Measurements from ENCODE around the gene C10orf95.

C10orf95 gene

DNA sequence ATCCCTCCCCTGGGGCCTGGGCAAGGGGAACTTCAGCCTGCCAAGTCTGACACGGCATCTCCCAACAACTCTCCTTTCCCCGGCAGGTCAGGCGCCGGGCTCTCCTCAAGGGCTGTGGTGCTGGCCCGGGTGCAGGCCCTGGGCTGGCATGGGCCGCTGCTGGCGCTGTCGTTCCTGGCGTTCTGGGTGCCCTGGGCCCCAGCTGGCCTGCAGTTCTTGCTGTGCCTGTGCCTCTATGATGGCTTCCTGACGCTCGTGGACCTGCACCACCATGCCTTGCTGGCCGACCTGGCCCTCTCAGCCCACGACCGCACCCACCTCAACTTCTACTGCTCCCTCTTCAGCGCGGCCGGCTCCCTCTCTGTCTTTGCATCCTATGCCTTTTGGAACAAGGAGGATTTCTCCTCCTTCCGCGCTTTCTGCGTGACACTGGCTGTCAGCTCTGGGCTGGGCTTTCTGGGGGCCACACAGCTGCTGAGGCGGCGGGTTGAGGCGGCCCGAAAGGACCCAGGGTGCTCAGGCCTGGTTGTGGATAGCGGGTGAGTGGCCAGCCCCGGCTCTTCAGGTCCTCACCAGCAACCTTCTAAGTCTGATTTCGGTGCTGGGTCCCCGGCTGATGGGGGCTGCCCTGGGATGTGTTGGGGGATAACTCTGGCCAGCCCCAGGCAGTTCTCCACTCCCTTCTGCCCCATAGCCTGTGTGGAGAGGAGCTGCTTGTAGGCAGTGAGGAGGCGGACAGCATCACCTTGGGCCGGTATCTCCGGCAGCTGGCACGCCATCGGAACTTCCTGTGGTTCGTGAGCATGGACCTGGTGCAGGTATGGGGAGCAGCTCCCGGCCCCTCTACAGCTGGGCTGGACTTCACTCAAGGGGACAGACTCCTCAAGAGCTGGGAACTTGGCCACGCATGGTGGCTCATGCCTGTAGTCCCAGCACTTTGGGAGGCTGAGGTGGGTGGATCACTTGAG is 19.5 kb upstream of the C10orf95 start:
- no peak for DNase-seq
- H3K27ac ChIP-seq: no peak overlapping the region
- H3K4me3 ChIP-seq (ENCODE audit: low read depth, low read length): no peak overlapping the region
- H3K36me3 ChIP-seq (replicated peaks): no peaks in the 10 kb centered on the region
- in situ Hi-C loops (cut with HindIII; ENCODE audit: low pct_ligation_motif_present, low sequenced_read_pairs): no loop called here
- H3K27me3 ChIP-seq (replicated peaks): no peaks in the 10 kb centered on the region
- TF ChIP-seq, protein P1, sequence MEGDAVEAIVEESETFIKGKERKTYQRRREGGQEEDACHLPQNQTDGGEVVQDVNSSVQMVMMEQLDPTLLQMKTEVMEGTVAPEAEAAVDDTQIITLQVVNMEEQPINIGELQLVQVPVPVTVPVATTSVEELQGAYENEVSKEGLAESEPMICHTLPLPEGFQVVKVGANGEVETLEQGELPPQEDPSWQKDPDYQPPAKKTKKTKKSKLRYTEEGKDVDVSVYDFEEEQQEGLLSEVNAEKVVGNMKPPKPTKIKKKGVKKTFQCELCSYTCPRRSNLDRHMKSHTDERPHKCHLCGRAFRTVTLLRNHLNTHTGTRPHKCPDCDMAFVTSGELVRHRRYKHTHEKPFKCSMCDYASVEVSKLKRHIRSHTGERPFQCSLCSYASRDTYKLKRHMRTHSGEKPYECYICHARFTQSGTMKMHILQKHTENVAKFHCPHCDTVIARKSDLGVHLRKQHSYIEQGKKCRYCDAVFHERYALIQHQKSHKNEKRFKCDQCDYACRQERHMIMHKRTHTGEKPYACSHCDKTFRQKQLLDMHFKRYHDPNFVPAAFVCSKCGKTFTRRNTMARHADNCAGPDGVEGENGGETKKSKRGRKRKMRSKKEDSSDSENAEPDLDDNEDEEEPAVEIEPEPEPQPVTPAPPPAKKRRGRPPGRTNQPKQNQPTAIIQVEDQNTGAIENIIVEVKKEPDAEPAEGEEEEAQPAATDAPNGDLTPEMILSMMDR (IDR thresholded peaks at IDR 0.05; ENCODE audit: low read depth, low read length, missing control alignments): no peak

DNA sequence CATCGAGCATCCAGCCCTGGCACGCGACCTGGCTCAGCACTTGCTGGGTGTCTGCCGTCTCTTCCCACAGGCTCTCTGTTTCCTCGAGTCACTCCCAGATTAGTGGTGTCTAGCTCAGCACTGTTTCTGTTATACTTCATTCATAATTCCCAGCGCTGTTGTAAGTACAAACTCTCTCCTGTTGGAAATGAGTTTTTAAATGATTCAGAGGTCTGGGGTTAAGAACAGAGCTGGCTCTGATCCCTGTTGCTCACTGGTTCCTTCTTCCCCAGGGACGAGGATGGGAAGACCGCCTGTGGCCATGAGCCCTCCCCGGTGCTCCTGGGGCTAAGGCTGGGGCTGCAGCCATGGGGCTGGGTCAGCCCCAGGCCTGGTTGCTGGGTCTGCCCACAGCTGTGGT is 17.3 kb upstream of the C10orf95 start:
- H3K36me3 ChIP-seq (replicated peaks): no peaks in the 10 kb centered on the region
- no peak overlapping the region for H3K27ac ChIP-seq
- H3K27me3 ChIP-seq (replicated peaks): no peaks in the 10 kb centered on the region
- H3K4me3 ChIP-seq (ENCODE audit: low read depth, low read length): no peak overlapping the region
- TF ChIP-seq, protein P1 (IDR thresholded peaks at IDR 0.05; ENCODE audit: low read depth, low read length, missing control alignments): no peak
- in situ Hi-C loops (cut with HindIII; ENCODE audit: low pct_ligation_motif_present, low sequenced_read_pairs): no loop called here
- DNase-seq: no peak

DNA sequence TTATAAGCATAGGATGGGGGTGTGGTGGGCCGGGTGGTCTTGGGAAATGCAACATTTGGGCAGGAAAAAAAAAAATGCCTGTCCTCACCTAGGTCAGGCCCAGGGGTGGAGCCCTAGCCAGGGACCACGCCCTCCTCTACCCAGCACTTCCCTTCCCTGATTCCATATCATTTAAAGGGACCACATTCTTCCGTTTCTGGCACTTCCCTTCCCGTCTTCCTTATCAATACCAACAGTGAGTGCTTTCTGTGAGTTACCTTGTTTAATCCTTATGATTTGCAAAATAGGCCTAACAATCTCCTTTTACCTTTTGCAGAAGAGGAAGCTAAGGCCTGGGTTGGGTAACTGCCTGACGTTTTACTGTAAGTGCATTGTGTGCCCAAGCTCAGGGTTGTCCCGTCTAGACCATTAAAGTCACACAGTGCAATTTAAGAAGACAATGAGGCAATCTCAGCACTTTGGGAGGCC is 16.7 kb upstream of the C10orf95 start:
- Histone ChIP-seq H3K27me3 (replicated peaks) (no peaks in the 10 kb centered on the region), H3K27ac (no peak overlapping the region), H3K4me3 (ENCODE audit: low read depth, low read length) (no peak overlapping the region), H3K36me3 (replicated peaks) (no peaks in the 10 kb centered on the region)
- in situ Hi-C loops (cut with HindIII; ENCODE audit: low pct_ligation_motif_present, low sequenced_read_pairs): no loop called here
- DNase-seq: no peak
- TF ChIP-seq, protein P1 (IDR thresholded peaks at IDR 0.05; ENCODE audit: low read depth, low read length, missing control alignments): no peak

DNA sequence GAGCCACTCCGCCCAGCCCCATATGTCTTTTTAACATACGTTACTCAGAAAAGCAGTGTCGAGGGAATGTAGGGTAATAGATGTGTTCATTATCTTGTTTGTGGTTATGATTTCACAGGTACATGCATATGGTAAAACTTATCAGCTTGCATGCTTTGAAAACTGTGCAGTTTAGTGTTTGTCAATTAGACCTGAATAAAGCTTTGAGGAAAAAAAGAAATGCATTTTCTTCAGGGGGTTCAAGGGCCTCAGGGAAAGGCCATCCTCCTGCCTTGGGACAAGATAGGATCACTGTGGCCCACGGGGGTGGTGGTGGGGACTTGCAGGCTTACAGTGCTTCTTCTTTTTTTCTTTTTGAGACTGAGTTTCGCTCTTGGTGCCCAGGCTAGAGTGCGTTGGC is 16.0 kb upstream of the C10orf95 start:
- no peaks in the 10 kb centered on the region for H3K27me3 ChIP-seq (replicated peaks)
- TF ChIP-seq, protein P1 (IDR thresholded peaks at IDR 0.05; ENCODE audit: low read depth, low read length, missing control alignments): no peak
- H3K36me3 ChIP-seq (replicated peaks): no peaks in the 10 kb centered on the region
- DNase-seq: no peak
- H3K4me3 ChIP-seq (ENCODE audit: low read depth, low read length): no peak overlapping the region
- in situ Hi-C loops (cut with HindIII; ENCODE audit: low pct_ligation_motif_present, low sequenced_read_pairs): no loop called here
- no peak overlapping the region for H3K27ac ChIP-seq

DNA sequence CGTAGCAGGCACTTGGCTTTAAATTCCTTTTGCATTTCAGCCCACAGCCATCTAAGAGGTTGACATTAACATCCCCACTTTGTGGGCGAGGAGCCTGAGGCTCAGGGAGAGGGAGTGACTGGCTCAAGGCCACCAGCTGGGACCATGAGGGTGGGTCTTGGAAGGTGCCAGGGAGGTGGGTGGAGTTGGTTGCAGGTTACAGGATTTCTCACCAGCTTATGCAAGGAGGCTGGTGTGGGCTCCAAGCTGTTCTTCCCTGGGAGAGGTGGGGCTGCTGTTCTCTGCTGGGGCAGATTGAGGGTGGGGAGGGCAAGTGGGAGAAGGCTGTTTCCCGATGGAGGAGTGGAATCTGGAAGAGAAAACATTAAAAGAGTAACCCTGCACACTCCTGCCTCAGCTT is 14.1 kb upstream of the C10orf95 start:
- TF ChIP-seq, protein P1 (IDR thresholded peaks at IDR 0.05; ENCODE audit: low read depth, low read length, missing control alignments): no peak
- Histone ChIP-seq H3K4me3 (ENCODE audit: low read depth, low read length) (no peak overlapping the region), H3K27me3 (replicated peaks) (no peaks in the 10 kb centered on the region), H3K27ac (no peak overlapping the region), H3K36me3 (replicated peaks) (no peaks in the 10 kb centered on the region)
- in situ Hi-C loops (cut with HindIII; ENCODE audit: low pct_ligation_motif_present, low sequenced_read_pairs): no loop called here
- no peak for DNase-seq
